Kidney epithelial cell (primary cell): ENCODE data around the gene LARP4. TPM values are rescaled to one million over a fixed set of nuclear protein-coding genes. Genes with fewer than 3 reads are reported as not detected.

Experiments used
- total RNA-seq: library from RNA; depleted of rRNA; stranded (reverse); fragments of >200 nt; gene quantifications from 2 replicates; pipeline ENCODE4 v1.2.3, GENCODE V29; 2015

LARP4 gene
- total RNA-seq, 1 donor from 2014 or later, result 23.5 TPM

Other genes starting within 250 kb of the LARP4 start
- gene CERS5, start 233.5 kb upstream of the LARP4 start, total RNA-seq, result 40.3 and 40.9 TPM in 2 replicates
- gene LIMA1, start 117.4 kb upstream of the LARP4 start, total RNA-seq, result 89.0 and 96.0 TPM in 2 replicates
- gene FAM186A, start 4.3 kb upstream of the LARP4 start, total RNA-seq, result not detected in 2 replicates
- gene DIP2B, start 104.1 kb downstream of the LARP4 start, total RNA-seq, result 39.3 and 40.9 TPM in 2 replicates